Osteoblast (primary cell): ENCODE data around the gene BLID. TPM values are rescaled to one million over a fixed set of nuclear protein-coding genes. Genes with fewer than 3 reads are reported as not detected.
A peak's percentile ranks its signal among the peaks of the same experiment; 100 is the strongest.

ENCODE experiments used
- DNase-seq: peaks from one replicate; pipeline ENCODE4 v3.0.0; 2011; ENCODE audit warnings: low spot score, mixed read lengths; ENCODE audit not compliant: insufficient read length; ENCODE audit errors: missing footprints
- H2AFZ ChIP-seq: 2 replicates; pipeline ENCODE4 v1.6.0; 2011; ENCODE audit warnings: mild to moderate bottlenecking, low read length
- H3K27ac ChIP-seq: 2 replicates; pipeline ENCODE4 v1.5.1; 2011; ENCODE audit warnings: mild to moderate bottlenecking, low read depth, low read length, moderate library complexity
- H3K27me3 ChIP-seq: 2 replicates; pipeline ENCODE4 v1.6.0; 2012; ENCODE audit warnings: mild to moderate bottlenecking, control low read depth, inconsistent platforms, low read length, moderate library complexity; ENCODE audit not compliant: insufficient read depth
- H3K36me3 ChIP-seq: 2 replicates; pipeline ENCODE4 v1.5.1; 2011; ENCODE audit warnings: mild to moderate bottlenecking, low read length, control low read depth, moderate library complexity; ENCODE audit not compliant: insufficient read depth
- H3K4me1 ChIP-seq: 2 replicates; pipeline ENCODE4 v1.5.1; 2011; ENCODE audit warnings: mild to moderate bottlenecking, low read length, control low read depth, moderate library complexity; ENCODE audit not compliant: insufficient read depth
- H3K4me2 ChIP-seq: 2 replicates; pipeline ENCODE4 v1.6.0; 2011; ENCODE audit warnings: mild to moderate bottlenecking, low read length; ENCODE audit not compliant: insufficient read depth
- H3K4me3 ChIP-seq: fragments of 200-600 bp; sonication (generic); 3 replicates; pipeline ENCODE4 v1.5.1; 2012; ENCODE audit warnings: mild to moderate bottlenecking, low read length, inconsistent platforms; ENCODE audit not compliant: insufficient read depth
- H3K79me2 ChIP-seq: 2 replicates; pipeline ENCODE4 v1.6.0; 2012; ENCODE audit warnings: mild to moderate bottlenecking, low read length, control low read depth, inconsistent platforms; ENCODE audit not compliant: insufficient read depth
- H3K9me3 ChIP-seq: 2 replicates; pipeline ENCODE4 v1.5.1; 2011; ENCODE audit warnings: low read depth, low read length, control low read depth
- H4K20me1 ChIP-seq: 2 replicates; pipeline ENCODE4 v1.6.0; 2012; ENCODE audit warnings: mild to moderate bottlenecking, low read length, control low read depth; ENCODE audit not compliant: insufficient read depth
- CTCF ChIP-seq: IDR thresholded peaks from 2 replicates; pipeline ENCODE4 v1.5.1; 2011; ENCODE audit warnings: mild to moderate bottlenecking, low read depth, low read length, moderate library complexity; ENCODE audit errors: extremely low read depth
- total RNA-seq: library from RNA; depleted of rRNA; stranded (reverse); fragments of >200 nt; gene quantifications from 2 replicates; pipeline ENCODE4 v1.2.3, GENCODE V29; 2012

BLID gene
- total RNA-seq, 1 donor: 18.1 TPM

DNA sequence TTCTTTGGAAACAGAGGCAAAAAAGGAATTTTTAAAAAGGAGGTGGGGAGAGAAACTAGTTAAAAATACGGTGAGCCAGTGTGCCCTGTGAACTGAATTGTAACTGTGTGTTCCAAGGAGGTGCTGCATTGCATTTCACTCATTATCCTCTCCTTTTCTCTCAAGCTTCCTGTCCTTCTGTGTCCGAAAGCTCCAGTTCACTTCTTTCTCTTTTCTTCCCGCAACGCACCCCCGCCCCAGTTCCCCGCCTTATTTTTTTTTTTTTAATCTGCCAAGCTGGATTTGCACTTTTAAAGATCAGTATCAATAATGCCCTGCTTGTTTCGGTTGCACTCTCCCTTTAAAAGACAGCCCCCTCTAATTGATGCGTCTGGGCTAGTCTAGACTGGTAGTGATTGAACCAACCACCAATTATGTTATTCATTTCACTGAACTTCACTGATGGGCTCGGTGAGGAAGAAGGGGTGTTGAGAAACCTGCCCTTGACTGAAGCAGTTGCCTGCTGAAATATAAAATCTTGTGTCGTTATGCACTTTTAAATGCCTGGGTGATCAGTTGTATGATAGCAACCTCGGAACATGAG lies 18.5 kb downstream of the BLID start:
- peaks cover 64% of the 10 kb centered on the region for H4K20me1 ChIP-seq
- peak overlapping the region; percentile 86 for H3K4me3 ChIP-seq
- no peak for DNase-seq
- no peaks in the 10 kb centered on the region for H3K27me3 ChIP-seq
- TF ChIP-seq CTCF: no peak
- H3K79me2 ChIP-seq: peaks cover 97% of the 10 kb centered on the region
- peak overlapping the region; percentile 70 for H3K27ac ChIP-seq
- H3K4me2 ChIP-seq: peak overlapping the region; percentile 78
- no peaks in the 10 kb centered on the region for H3K9me3 ChIP-seq
- H3K4me1 ChIP-seq: peaks cover 64% of the 10 kb centered on the region
- H2AFZ ChIP-seq: no peak overlapping the region
- peaks cover 77% of the 10 kb centered on the region for H3K36me3 ChIP-seq

DNA sequence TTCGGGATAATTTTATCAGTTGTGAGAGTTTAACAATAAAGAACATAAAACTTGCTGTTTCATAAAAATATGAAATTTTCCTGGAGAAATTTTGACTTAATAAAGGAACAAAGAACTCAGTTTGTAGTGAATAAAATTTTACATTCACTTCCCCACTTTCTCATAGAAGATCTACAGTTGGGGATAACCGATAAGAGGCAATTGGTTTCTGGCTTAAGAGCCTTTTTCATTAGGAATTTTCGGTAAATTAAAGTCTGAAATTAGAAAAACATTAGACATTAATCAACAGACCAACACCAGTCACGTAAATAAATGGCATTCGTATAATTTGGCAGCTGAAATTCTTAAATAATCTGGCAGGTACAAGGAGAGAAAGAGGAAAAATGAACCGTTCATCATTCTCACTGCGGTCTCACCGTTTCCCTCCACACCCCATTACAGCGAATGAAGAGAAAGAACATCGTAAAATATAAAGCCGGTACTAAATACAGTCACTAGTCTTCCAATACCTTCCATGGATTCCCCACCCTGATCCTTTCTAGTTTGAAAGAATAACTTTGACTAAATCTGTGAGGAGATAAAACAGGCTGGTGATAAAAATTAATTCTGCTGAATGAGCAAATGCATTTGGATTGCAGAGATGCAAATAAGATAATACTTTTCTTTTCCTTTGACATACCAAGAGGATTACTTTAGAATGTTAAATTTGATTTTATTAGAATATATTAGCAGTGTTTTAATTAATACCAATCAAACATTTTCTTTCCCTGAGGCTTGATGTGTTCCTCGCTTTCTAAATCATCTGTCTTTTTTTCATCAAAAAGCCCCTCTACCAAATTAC lies 19.5 kb downstream of the BLID start:
- Histone ChIP-seq H3K4me3 (peak overlapping the region; percentile 86), H3K4me1 (peaks cover 64% of the 10 kb centered on the region), H2AFZ (no peak overlapping the region), H3K79me2 (peaks cover 97% of the 10 kb centered on the region), H4K20me1 (peaks cover 67% of the 10 kb centered on the region), H3K36me3 (peaks cover 82% of the 10 kb centered on the region), H3K9me3 (no peaks in the 10 kb centered on the region), H3K4me2 (peak overlapping the region; percentile 78), H3K27ac (peak overlapping the region; percentile 70), H3K27me3 (no peaks in the 10 kb centered on the region)
- DNase-seq: no peak
- no peak for TF ChIP-seq CTCF

DNA sequence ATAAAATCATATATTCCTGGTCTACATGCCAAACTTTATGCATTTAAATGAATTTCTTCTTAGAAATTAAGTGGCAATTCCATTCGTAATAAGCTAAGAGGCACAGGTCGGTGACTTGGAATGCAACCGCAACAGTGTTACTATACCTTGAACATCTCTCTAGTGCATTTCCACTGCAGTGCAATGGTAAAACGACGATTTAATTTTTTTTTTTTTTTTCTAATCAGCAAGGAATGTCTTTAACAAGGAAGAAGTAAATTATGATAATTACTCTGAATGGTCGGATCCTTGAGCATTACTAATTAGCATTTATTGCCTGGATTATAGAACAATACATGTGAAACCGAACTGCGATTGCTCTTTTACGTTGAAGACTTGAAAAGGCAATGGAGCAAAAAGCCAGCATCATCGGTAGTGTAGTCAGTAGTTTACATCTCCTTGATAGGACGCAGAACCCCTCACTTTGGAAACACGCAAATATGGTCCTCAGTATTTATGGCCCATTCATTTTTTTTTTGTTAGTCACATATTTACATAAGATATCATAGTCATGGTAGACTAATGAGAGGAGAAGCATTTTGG lies 20.2 kb downstream of the BLID start:
- DNase-seq: no peak
- Histone ChIP-seq H2AFZ (no peak overlapping the region), H3K27me3 (no peaks in the 10 kb centered on the region), H3K9me3 (no peaks in the 10 kb centered on the region), H3K4me1 (peaks cover 64% of the 10 kb centered on the region), H3K79me2 (peaks cover 97% of the 10 kb centered on the region), H3K36me3 (peaks cover 89% of the 10 kb centered on the region), H4K20me1 (peaks cover 70% of the 10 kb centered on the region), H3K4me3 (peak overlapping the region; percentile 86), H3K27ac (peak overlapping the region; percentile 70), H3K4me2 (peak overlapping the region; percentile 78)
- no peak for TF ChIP-seq CTCF

DNA sequence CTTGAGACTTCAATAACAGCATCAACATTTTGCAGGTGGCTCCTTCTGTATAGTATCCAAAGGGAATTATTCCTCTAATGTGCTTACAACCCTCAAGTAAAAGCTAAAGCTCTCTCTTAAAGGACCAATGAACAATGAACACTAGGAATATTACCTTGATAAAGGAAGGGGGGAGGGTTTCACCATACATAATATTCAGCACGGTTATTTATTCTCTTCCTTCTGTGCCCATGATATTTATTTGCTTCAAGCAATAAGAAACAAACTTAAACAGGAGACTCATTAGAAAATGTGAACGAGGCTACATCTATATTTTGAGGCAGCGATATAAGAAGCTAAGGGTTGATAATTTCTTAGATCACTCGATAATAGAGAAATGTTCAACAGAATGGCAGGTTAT lies 21.2 kb downstream of the BLID start:
- no peak for DNase-seq
- Histone ChIP-seq H3K27ac (peak overlapping the region; percentile 70), H3K79me2 (peaks cover 99% of the 10 kb centered on the region), H3K4me2 (peak overlapping the region; percentile 78), H3K9me3 (no peaks in the 10 kb centered on the region), H3K36me3 (peaks cover 94% of the 10 kb centered on the region), H3K4me1 (peaks cover 72% of the 10 kb centered on the region), H3K27me3 (no peaks in the 10 kb centered on the region), H4K20me1 (peaks cover 73% of the 10 kb centered on the region), H2AFZ (no peak overlapping the region), H3K4me3 (peak overlapping the region; percentile 86)
- TF ChIP-seq CTCF: no peak
